Hematopoietic multipotent progenitor cell treated with erythropoietin and hydrocortisone succinate and interleukin-3 and kit ligand, for 4 days (in vitro differentiated cells): ENCODE results near the gene TFEC.
A peak's percentile ranks its signal among the peaks of the same experiment; 100 is the strongest.
"Not testable (repeated sequence)": the region's sequence is repeated elsewhere in the genome, so short reads cannot be mapped to it uniquely, and the experiment has no call there.

Experiments used
- DNase-seq: peaks from one replicate; pipeline ENCODE4 v3.0.0-alpha.2; 2015

Gene TFEC

DNA sequence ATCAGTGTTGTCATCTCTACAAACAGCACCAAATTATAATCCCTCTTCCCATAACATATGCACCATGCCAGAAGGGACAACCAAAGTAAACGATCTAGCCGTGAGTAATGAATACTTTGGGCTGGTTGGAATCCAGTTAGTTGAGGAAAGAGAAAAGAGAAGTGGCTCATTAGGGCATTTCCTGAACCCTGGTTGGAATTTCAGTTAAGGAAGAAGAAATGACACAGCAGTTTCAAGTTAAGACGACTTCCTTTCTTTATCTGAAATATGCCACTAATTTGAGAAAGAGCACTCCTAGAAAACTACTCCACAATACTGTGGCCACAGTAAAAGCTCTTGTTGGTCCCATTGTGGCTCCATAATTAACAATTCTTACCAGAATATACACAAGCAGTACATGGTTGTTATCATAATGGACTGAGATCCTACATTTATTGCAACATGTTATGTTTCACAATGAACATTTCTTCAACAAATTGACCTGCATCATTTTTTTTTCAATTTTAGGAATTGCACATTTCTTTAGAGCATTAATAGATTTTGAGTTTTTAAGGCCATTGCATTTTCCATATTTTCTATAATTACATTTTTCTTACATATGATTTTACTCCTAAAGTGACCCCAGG is at the start of gene TFEC:
TFEC (minus strand) TSS at position 113 of the 626 bp plus-strand sequence. CDS start 46,322 bp downstream, outside the sequence.
- DNase-seq, result peak; percentile 70

DNA sequence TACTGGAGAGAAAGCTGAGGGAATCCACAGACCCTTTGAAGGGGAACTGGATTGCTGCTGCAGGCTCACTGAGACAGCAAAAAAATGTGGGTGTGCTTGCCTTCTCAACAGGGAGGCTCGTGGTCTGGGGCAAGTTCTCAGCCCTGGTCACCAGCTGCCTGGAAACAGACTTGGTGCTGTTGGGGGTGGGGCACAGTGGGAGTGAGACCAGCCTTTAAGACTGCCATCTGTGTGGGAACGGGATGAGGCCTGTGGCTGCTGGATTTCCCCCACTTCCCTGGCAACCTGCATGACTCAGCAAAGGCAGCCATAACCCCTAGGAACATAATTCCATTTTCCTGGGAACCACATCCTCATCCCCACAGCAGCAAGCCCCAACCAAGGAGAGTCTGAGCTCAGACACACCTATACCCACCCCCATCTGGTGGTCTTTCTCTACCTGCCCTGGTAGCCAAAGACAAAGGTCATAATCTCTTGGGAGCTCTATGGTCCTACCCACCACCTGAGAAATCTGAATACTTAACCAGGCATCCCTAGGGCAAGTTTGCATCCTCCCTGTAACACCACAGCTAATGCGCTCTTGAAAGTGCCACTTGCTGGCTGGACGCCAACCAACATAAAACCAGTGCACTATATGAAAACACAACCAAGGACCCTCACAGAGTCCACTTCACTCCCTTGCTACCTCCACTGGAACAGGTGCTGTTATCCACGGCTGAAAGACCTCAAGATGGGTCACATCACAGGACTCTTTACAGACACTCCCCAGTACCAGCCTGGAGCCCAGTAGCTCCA is 45.0 kb upstream of the TFEC start:
- peak; percentile 3 for DNase-seq

GRCh38 chr7:116071629-116072028 is 41.1 kb upstream of the TFEC start:
- no peak for DNase-seq

- DNase-seq, result no peak
Measured at GRCh38 chr7:116064179-116064578, 33.6 kb upstream of the TFEC start.

- no peak for DNase-seq
Measured at GRCh38 chr7:116062666-116063065, 32.1 kb upstream of the TFEC start.

DNA sequence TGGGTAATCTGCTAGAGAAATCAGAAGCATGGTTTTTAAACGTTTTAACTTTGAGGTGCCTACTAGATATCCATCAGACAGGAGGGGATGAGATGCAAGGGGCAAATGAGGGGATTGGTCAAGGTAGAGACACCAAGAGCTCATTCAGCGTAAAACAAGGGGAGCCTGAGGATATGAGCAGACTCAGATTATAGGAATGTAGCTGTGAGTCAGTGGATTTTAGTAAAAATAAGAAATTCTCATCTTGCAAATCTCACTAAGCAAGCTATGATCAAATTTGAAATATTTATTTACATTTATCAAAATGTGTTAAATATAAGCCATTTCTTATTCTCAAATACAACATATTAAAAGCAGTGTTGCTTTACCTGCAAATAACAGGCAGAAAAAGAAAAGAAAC is 21.4 kb upstream of the TFEC start:
- no peak for DNase-seq

- not testable (repeated sequence) for DNase-seq
Measured at GRCh38 chr7:116047261-116047660, 16.7 kb upstream of the TFEC start.

GRCh38 chr7:116045532-116045931 is 15.0 kb upstream of the TFEC start:
- DNase-seq, result no peak

DNA sequence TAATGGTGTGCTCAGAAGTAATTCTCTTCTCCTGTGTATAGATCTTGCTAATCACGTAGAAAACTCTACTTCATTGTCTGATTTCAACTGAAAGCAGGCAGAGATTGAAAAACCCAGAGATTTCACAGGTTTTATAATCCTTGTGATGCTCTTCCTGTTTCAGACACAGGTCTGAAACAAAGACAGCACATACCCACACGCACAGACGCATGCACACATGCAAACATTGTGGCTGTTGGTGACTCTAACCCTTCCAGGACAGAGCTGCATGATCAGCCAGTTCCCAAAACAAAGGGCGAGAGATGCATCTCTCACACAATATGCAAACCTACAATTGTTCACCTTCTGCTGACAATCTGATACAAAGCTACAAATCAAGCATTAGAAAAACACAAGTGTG is 11.1 kb upstream of the TFEC start:
- no peak for DNase-seq

DNA sequence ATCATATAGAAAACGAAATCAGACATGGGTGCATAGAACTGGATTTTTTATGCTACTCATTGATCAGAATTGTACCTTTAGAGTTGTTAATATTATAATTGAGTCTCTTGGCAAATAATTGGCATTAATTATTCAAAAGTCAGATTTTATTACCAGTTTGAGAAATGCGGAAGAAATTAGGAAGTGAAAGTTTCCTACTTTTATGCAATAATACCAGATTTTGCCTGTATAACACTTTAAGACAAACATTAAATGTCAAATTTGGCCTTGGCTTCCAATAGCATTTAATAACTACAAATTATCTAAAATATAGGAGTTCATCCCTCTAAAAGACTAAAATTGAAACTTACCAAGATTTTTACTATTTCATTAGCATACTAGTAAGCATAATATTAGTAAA is 6.8 kb upstream of the TFEC start:
- DNase-seq, result no peak

- no peak for DNase-seq
Measured at GRCh38 chr7:116034411-116034810, 3.8 kb upstream of the TFEC start.

DNA sequence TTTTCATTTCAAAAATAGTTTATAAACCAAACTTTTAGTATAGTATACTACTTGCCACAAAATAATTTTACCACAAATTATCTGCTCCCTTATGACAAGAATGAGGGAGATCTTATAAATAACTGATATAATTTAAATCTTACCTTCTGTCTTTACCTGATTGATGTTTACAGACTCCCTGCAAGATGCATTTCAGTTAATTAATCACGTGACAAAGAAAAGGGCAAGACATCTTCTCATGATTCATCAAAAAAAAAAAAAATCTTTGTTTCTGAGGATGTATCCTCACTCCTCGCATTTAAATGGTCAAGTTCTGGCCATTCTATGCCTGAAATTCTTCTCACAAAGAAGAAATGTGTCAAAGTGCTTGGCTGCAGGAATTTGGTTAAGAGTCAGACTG is 2.3 kb upstream of the TFEC start:
- no peak for DNase-seq

DNA sequence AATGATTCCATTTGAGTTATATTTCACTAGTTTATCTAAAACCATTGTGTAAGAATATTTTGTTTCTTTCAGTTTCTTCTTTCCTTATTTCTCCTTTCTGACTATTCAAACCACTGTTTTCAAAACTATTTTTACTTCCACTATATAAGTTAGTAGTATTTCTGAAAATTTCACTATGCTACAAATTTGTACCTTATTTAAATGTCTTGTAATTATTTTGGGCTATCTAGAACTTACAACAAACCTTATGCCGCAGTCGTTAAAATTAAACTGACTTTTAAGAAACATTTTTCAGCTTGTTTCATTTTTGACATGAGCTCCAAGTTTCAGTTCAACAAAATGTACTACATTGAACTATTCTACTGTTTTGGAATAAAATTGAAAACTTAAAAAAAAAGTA is 1.8 kb downstream of the TFEC start:
- DNase-seq, result peak; percentile 27

DNA sequence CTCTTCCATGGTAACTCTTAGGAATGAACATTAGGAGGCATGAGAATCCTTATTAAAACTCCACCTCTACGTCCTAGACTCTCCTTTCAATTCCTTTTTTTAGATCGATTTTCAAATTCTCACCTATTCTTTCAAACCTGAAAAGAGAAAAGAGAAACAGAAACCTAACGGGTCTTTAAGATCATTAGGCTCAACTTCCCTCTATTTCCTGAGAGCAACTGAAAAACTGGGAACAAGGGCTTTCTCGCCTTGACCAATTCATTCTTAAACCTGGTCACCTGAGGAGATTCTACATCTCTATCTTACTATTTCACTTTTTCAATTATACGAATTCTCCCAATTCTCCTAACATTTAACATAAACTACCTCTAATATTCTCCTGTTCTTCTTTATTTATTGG is 2.8 kb downstream of the TFEC start:
- no peak for DNase-seq

- DNase-seq, result peak; percentile 67
Measured at GRCh38 chr7:116024826-116025809, 5.4 kb downstream of the TFEC start.

DNA sequence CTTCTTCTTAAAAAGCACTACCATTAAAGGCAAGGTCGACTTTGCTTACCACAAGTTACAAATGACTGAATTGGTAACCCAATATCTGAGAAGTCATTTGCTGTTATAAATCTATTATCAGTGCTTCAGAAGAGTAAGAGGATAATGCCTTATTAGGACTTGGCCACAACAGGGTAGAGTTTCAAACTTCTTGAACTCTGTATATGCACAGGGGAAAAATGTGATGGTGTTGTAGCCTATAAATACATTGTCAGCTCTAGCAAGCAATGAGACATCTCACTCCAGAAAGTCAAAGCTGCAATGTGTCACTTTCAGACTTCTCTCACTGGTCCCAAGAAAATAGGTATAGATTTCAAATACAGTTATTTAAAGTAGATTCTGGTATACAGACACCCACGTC is 9.3 kb downstream of the TFEC start:
- no peak for DNase-seq

GRCh38 chr7:116018731-116019130 is 11.8 kb downstream of the TFEC start:
- no peak for DNase-seq

GRCh38 chr7:116013675-116014074 is 16.9 kb downstream of the TFEC start:
- DNase-seq, result no peak

- no peak for DNase-seq
Measured at GRCh38 chr7:116011584-116011983, 19.0 kb downstream of the TFEC start.

DNA sequence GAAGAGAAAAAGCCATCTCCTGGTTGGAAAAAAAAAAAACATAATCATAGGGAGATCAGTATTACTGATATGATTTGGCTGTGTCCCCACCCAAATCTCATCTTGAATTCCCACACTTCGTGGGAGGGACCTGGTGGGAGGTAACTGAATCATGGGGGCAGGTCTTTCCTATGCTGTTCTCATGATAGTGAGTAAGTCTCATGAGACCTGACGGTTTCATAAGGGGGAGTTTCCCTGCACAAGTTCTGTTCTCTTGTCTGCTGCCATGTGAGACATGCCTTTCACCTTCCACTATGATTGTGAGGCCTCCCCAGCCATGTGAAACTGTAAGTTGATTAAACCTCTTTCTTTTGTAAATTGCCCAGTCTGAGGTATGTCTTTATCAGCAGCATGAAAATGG is 25.8 kb downstream of the TFEC start:
- DNase-seq, result not testable (repeated sequence)

DNA sequence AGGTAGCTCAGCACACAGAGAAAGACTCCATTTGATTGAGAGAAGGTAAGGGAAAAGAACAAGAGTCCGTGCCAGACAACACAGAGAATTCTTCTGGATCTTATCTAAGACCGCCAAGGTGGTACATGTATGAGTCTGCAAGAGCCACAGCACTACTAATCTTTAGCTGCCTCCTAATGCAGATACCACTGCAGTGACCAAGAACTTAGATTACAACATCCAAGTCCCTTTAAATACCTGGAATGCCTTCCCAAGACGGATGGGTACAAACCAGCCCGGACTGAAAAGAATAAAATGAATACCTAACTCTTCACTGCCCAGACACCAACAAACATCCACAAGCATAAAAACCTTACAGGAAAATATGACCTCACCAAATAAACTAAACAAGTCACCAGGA is 33.3 kb downstream of the TFEC start:
- no peak for DNase-seq

DNA sequence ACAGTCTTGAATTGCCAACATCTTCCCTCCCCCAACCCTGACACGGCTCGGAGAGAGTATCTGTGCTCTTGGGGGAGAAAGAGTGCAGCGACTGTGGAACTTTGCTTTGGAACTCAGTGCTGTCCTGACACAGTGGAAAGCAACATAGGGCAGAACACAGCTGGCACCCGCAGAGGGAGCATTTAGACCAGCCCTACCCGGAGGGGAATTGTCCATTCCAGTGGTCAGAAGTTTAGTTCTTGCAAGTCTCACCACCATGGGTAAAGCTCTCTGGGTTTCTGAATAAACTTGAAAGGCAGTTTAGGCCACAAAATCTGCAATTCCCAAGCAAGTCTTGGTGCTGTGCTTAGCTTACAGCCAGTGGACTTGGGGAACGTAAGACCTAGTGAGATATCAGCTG is 34.9 kb downstream of the TFEC start:
- DNase-seq, result no peak

DNA sequence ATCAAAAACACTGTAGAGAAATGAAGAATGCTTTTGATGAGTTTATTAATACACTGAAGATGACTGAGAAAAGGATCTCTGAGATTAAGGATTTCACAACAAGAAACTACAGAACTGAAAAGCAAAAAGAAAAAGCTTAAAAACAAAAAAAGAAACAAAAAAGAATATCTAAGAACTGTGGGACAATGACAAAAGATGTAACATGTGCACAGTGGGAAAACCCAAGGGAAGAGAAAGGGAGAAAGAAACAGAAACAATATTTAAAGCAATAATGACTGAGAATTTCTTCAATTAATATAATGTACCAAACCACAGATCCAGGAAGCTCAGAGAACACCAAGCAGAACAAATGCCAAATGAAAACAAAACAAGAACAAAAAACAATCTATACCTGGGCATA is 42.2 kb downstream of the TFEC start:
- no peak for DNase-seq
